HG03521 (cell line): ENCODE results near the gene CD48.
A peak's percentile ranks its signal among the peaks of the same experiment; 100 is the strongest.
"Not testable (repeated sequence)": the region's sequence is repeated elsewhere in the genome, so short reads cannot be mapped to it uniquely, and the experiment has no call there.

Experiments used
- ATAC-seq: cut with Tn5 transposase; IDR thresholded peaks from one replicate; pipeline ENCODE4 v1.9.1; 2021; ENCODE audit warnings: mild to moderate bottlenecking, moderate library complexity; ENCODE audit not compliant: unreplicated experiment

CD48 gene

DNA sequence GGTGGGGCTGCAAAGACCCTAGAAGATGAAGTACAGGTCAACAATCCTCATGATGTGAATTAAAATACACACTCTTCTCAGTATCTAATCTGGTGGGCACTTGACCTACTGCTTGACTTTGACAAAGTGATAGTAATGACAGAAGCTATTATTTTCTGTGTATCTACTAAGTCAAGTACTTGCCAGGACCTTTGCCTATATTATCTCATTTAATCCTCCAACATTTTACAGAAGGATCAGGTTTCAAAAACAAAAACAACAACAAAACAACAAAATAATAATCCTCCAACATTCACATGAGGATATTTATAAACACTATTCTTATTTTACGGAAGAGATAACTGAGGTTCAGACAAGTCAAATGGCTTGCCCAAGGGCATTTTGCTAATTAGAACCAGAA, 4.4 kb upstream of the CD48 start:
- ATAC-seq, result no peak

DNA sequence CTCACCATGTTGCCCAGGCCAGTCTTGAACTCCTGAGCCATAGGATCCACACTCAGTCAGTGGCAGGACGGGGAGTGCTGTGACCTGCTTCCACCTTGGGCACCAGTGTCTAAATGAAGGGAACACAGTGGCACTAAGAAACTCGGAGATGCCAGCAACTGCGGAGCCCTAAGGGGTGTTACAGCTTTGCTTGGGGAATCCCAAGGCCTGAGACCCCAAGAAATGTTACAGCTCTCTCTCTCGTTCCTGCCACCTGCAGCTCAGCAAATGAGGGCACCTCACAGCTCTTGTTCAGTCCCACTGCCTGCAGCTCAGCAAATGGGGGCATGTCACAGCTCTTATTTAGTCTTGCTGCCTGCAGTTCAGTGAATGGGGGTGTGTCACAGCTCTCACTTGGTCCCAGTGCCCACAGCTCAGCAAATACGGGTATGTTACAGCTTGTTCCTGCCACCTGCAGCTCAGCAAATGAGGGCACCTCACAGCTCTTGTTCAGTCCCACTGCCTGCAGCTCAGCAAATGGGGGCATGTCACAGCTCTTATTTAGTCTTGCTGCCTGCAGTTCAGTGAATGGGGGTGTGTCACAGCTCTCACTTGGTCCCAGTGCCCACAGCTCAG, 2.5 kb upstream of the CD48 start:
- not testable (repeated sequence) for ATAC-seq

DNA sequence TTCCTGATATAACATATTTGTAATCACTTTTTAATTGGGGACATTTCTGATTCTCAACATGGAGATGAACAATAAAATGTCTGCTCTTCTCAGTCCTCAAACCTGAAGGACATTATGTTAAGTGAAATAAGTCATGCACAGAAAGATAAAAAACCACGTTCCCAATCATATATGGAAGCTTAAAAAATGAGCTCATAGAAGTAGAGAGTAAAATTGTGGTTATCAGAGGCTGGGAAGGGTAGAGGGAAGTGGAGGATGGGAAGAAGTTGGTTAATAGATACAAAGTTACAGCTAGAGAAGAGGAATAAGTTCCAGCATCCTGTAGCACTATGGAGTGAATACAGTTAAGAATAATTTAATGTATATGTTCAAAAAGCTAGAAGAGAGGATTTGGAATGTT, 1.5 kb upstream of the CD48 start:
- no peak for ATAC-seq

DNA sequence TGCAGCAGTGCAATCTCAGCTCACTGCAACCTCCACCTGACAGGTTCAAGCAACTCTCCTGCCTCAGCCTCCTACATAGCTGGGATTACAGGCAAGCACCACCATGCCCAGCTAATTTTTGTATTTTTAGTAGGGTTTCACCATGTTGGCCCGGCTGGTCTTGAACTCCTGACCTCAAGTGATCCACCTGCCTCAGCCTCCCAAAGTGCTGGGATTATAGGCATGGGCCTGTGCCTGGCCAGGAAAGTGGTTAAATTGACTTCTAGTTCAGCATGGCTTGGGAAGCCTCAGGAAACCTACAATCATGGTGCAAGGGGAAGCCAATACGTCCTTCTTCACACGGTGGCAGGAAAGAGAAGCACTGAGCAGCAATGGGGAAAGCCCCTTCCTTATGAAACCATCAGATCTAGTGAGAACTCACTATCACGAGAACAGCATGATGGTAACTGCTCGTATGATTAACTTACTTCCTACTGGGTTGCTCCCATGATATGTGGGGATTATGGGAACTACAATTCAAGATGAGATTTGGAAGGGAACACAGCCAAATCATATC, 981 bp upstream of the CD48 start:
- peak; percentile 29 for ATAC-seq

DNA sequence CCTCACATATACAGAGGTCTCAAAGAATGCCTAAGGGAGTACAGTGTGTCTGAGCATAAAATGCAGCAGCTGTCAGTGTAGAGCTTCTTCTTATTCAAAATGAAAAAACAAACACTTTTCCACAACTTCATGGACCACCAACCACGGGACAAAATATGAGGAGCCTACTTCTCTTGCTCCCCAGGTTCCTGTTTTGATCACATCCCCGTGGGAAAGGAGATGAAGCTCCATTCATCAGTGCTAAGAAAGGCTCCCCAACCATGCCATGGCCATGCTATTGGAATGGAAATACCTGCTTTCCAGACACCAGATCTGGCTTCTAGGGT, 383 bp downstream of the CD48 start:
- no peak for ATAC-seq

DNA sequence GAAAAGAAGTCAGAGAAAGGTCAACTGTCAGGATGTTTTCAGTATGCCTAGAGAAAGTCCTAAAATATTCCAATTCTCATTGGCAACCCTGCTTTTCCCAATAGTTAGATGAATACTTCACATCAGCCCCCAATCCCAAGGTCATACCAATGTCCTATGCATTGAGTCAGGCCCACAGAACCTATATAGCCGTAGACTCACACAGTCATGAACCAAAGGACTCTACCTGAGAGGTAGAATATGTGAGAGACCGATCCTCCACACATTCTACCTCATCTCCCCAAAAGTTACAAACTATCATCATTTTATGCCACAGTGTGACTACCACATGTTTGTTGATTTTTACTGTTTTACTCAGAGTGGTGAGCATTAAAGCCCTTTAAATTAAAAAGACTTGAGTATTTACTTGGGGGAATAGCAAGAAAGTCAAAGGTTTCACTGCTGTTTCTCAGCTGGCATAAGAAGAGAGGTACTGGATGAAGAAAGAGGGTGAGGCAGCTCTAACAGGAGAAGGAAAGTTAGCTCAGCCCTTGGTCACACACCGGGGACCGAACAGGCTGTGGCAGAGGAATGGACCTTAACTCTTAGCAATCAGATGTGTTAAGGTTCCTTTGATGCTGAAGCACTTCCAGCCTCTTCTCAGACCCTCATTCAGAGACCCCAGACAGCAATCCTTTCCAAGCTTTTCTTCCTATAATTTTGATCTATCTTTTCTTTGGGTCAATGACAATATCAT, 937 bp downstream of the CD48 start:
- no peak for ATAC-seq

DNA sequence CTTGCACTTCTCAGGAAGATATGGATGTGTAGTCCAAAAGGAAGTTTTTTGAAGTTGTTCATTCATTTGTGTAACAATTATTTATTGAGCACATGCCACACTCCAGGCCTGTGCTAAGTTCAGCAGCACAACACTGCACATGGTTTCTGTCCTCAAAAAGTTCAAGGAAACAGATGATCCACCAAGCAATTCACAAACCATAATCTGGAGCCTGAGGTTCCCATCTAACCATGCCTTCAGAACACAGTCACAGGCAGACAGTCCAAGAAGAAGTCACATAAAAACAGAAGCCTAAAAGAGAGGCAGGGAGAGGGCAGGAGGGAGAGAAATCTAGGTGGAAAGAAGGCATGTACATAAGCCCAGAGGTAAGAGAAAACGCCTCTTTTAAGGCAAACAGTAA, 1.9 kb downstream of the CD48 start:
- no peak for ATAC-seq

DNA sequence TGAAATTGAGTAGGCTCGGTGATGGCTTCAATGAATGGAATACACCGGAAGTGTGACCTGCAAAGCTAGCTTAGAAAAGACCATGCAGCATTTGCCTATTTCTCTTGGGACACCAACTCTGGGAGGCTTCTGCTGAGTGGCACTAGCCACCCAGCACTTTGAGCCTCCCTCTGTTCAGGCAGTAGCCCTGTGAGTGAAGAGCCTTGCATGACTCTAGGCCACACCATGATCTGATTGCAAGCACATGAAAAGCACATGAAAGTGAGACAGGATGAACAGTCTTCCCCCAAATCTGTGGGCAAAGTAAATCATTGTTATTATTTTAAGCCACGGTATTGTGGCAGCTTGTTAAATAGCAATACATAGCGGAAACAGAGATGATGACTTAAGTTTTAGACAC, 2.8 kb downstream of the CD48 start:
- ATAC-seq, result no peak

DNA sequence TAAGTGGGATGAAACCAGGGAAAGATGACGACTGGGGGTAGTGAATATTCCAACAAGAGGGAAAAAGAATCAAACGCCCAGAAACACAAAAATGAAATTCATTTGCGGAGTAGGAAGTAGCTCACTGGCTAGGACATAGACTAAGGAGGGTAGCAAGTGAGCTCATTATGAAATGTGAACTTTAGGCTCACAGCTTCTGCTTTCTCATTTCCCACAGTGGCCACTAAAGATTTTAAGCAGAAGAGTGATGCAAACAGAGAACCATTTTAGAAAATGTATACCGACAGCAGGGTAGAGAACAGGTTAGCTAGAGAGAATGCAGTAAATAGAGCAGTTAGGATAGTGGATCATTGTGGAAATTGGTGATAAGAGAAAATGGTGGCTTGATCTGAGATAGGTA, 3.5 kb downstream of the CD48 start:
- ATAC-seq, result no peak

DNA sequence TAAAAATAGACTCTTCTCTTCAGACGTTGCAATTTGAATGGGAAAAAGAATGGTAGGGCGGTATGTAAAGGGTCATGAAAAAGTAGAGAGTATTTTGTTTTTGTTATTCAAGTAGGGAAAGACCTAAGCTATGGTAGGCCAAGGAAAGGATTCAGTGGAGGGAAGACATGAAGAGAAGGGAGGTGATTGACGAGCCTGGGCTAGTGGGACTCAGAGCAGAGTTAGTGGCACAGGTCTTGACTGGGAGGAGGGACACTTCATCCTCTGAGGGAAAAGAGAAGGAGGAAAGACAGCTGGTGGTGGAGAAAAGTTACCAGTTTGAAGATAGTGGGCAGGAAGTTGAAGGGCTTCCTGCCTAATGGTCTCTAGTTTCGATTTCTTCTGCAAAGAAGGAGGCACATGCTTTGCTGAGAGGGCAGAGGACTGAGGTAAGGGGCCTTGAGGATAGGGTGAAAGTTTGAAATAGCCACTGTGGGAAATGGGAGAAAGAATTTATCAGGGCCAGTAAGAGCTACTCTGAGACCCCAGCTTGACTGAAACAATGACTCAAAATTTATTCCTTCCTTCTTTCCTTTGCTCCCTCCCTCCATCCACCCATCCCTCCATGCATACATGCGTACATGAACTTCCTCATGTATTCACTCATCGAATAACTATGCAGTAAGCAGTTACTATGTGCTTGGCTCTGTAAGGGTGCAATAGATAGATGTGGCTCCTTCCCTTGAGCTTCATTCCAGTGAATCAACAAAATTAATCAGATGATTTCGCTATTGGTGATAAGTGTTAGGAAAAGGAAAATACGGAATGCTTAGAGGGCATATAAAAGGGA, 4.2 kb downstream of the CD48 start:
- no peak for ATAC-seq

DNA sequence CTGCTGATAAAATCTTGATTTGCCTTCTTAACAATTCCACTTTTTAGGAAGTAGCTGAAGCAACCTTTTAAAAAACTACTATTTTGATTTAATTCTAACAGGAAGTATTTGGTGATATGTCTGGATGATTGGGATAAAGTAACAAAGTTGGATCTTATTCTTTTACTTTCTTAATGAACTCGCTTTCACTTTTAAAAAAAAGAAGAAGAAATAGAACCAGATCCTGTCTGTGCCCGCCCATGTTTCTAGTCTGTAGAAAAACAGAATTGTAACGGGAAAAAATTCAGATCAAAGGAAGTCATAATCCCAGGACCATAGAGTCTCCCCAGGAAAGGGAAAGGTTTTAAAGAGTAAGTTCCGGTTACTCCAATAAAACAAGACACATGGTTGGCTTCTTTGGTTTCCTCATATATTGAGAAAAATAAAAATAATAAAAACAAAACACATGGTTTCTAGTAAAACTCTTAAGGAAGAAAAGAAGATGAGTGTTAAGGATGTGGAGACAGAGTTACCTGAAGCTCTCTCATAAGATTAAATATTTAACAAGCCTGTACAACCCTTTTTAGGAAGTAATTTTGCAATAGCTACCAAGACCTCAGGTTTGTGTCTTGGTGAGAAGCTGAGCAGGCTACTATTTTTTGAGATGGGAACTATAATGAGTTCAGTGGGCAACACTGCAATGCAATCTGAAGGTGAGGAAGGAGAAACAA, 4.9 kb downstream of the CD48 start:
- ATAC-seq, result no peak

DNA sequence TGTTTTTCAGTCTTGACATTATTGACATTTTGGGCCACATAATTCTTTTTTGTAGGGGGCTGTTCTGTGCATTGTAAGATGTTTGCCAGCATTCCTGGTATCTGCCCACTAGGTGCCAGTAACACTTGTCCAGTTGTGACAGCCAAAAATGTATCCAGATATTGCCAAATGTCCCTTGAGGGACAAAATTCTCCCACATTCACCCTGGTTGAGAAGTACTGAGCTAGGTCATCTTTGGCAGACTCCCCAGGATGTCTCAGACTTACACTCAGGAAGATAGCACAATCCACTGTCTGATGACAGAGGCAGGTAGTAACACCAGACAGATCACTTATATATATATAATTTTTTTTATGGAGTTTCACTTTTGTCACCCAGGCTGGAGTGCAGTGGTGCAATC, 5.9 kb downstream of the CD48 start:
- no peak for ATAC-seq

DNA sequence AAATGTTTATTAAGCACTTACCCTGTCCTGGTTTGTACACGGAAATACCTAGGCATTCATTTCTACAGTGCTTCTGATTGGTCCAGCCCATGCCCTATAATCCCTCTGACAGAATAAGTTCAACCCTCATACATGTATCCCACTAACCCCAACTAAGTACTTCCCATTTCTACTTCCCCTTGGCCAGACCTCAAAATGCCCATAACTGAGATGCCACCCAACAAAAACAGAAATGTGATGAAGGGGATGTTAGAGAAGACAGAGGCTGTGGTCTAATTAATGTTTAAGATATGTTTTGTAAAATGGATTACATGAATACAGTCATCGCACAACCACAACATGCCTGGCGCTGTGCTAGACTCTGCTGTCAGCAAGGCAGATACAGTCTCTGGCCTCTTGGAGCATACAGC, 6.4 kb downstream of the CD48 start:
- not testable (repeated sequence) for ATAC-seq

DNA sequence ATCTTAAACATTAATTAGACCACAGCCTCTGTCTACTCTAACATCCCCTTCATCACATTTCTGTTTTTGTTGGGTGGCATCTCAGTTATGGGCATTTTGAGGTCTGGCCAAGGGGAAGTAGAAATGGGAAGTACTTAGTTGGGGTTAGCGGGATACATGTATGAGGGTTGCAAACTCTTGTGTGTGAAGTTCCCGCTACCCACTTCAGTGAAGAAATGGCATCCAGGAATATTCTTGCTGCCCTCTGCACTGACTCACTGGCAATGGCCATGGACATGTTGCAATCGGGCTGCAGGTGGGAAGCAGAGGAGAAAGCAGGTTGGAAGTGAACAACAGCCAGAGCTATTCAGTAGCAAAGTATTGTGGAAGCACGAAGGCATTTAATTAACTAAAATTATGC, 7.4 kb downstream of the CD48 start:
- ATAC-seq, result no peak

DNA sequence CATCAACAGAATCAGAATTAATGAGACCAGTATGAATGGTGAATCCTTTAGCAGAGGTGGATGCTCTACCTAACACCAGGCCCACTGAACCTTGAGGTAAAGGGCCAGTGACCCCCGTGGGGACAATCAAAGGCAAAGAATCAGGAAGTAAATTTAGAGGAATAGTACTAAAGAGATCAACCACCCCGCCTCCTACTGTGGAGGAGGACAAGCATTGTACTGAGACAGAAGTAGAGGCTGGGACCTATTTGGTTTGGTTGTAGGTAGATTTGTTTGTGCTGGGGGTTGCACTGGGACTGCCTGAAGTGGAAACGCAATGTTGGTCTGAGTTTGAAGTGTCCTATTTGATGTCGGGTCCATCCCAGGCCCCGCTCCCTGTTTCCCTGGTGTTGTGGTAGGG, 9.5 kb downstream of the CD48 start:
- no peak for ATAC-seq

DNA sequence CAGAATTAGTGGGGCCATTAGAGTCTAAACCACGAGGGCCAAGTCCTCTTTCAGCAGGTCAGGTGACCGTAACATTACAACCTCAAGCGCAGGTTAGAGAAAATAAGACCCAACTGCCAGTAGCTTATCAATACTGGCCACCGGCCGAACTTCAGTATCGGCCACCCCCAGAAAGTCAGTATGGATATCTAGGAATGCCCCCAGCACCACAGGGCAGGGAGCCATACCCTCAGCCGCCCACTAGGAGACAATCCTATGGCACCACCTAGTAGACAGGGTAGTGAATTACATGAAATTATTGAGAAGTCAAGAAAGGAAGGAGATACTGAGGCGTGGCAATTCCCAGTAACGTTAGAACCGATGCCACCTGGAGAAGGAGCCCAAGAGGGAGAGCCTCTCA, 19.2 kb downstream of the CD48 start:
- not testable (repeated sequence) for ATAC-seq

DNA sequence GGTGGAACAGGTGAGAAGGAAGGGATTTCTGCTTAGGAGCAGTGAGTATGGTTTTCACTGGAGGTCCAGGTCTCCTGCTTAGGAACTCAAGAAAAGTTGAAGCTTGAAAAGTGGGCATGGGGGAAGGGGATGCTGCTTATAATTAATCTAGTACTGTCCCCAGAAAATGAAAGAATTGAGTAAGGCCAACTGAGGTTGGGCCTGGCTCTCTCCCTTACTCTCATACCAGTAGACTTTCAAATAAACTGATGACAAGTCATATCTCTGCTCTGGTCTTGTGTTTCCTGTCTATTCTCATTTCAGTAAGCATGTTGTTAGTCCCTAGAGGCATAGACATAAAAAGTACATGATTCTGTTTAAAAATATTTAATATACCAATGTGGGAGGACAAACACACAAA, 26.4 kb downstream of the CD48 start:
- no peak for ATAC-seq

DNA sequence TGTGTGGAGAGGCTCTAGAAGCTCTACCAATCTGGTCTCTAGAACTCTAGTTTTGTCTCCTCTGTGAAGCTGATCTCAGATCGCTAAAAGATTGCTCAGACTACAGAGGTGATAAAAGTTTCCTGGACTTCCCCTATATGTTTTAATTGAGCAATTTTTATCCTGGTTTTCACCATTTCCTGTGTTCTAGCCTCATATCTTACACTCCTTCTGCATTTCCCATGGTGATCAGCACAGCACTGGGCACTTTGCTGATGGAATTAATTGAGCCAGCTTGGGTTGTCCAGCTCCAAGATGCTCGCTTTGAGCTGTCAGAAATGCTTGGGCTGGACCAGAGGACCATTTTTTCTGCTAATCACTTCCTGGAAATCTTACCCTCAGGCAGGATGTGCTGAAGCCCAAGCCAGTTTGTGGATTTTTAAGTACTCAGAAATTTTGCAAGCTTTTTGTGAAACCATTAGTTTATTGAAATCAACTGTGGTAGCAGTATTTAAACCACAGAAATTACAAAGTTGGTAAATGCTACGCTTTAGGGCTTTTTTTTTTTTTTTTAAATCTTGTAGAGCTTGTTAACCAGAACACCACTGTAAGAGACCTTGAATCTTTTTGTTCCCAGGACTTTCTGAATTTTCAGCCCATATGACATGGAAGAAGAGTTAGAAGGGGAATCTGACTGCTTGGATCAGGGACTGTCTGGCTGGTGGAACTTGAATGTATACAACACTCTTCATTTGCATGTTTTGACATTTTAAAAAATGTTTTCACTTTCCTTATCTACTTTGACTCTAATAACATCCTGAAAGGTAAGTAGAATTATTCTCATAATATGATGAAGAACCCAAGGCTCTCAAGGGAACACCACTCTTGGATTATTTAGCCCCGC, 28.4 kb downstream of the CD48 start:
- ATAC-seq, result no peak

DNA sequence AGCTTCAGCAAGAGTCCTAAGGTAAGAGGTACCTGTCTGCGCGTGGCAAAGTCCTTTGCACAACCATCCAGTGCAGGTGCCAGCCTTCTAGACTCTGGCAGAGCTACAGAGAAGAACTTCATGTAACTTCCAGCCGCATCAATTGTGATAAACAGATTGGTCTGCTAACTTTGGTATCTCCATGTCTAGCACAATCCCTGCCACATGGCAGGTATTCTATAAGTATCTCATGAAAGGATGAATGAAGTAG, 29.8 kb downstream of the CD48 start:
- no peak for ATAC-seq

DNA sequence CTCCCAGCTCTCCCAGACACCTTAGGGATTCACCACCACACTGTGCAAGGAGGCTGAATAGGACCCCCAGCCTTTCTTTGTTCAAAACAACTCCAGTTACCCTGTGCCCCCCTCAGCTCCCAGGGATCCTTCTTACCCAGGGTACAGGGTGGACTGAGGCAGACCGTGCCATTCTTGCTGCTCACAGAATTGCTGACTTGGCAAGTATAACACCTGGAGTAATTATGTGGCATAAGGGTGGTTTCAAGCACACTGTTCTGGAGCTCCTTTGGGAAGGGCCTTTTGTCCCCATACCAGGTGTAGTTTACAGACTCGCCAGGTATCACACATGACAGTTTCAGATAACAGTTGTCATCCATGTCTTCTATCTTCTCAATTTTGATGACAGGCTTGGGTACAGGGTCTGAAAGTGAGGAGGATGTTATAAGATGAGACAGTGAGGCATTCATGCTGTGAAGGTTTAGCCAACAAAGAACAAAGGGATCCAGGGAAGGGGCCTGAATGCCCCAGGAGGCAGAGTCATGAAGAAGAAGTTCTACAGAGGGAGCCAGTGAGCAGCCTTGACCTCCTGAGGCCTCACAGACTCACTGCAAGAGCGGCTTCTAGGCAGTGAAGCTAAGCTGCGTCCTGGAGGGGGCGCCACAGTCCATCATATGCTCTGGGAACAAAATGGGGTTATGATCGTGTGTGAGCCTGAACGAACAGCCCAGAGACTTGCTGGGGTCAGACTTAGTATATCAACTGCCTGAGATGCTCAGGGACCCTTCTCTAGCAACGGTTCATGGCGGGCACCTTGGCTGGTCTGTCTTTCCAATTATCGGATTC, 30.3 kb downstream of the CD48 start:
- peak; percentile 47 for ATAC-seq
